HCT116 (cell line): Measurements from ENCODE around the gene PDHA1. TPM values are rescaled to one million over a fixed set of nuclear protein-coding genes. Genes with fewer than 3 reads are reported as not detected.

ENCODE experiments used
- ATAC-seq: fragments of 200-7000 bp; cut with Tn5 transposase; 2 replicates; pipeline ENCODE4 v1.9.1; 2020; ENCODE audit warnings: mild to moderate bottlenecking, moderate library complexity
- BruUV-seq: library from RNA; stranded (reverse); fragments of 400-500 nt; replicated peaks from 2 replicates; lab custom pipeline; 2021; lab: Mats Ljungman, UMichigan
- CTCF ChIA-PET: fragments of 300-600 bp; sonication (Branson Sonifier 250); formaldehyde crosslinking; loops from one replicate; lab custom pipeline; 2021; ENCODE audit warnings: antibody characterized with exemption; lab: Charles Lee
- POLR2A ChIA-PET: fragments of 300-600, 350-600 bp; sonication (Branson Sonifier 250); formaldehyde crosslinking; loops from one replicate; lab custom pipeline; 2021; ENCODE audit warnings: antibody characterized with exemption; lab: Charles Lee
- RAD21 ChIA-PET, 2 experiments: fragments of 300-600 bp; sonication (Branson Sonifier 250); formaldehyde crosslinking; loops; one replicate each; lab custom pipeline; 2023; ENCODE audit warnings: low total read pairs in 2 of 2; ENCODE audit not compliant: uncharacterized antibody in 2 of 2, unreplicated experiment in 2 of 2, low non-redundant PET in 1 of 2; lab: Charles Lee
- DNase-seq: peaks from one replicate; pipeline ENCODE4 v3.0.0-alpha.2; 2010; ENCODE audit warnings: low read depth, low spot score
- H2AFZ ChIP-seq: fragments of 200-600 bp; shearing (Covaris generic), sonication (generic); 2 replicates; pipeline ENCODE4 v1.6.1; 2017; ENCODE audit warnings: low read depth, mixed run types, mixed read lengths, antibody characterized with exemption, low read length; ENCODE audit not compliant: poor library complexity, severe bottlenecking
- H3K27ac ChIP-seq: 2 replicates; pipeline ENCODE4 v1.5.1; 2012; ENCODE audit warnings: low read depth, low read length
- H3K27me3 ChIP-seq: fragments of 200-600 bp; sonication (generic); 2 replicates; pipeline ENCODE4 v1.6.1; 2016; ENCODE audit warnings: mixed run types, low read length, mixed read lengths; ENCODE audit not compliant: insufficient read depth
- H3K36me3 ChIP-seq, 2 experiments: fragments of 200-500 bp in 1 of 2; fragments of 200-600 bp in 1 of 2; sonication (Bioruptor generic) in 1 of 2; sonication (generic) in 1 of 2; 2 replicates each; pipeline versions ENCODE4 v1.5.1 to v1.6.1; 2014 to 2016; ENCODE audit warnings: low read length in 2 of 2, inconsistent platforms in 1 of 2, mixed read lengths in 1 of 2, mixed run types in 1 of 2; ENCODE audit not compliant: insufficient read depth in 2 of 2, control insufficient read depth in 1 of 2
- H3K4me1 ChIP-seq, 2 experiments: fragments of 200-600 bp in 1 of 2; sonication (generic) in 1 of 2; 2 replicates each; pipeline versions ENCODE4 v1.5.1 to v1.6.1; 2012 to 2017; ENCODE audit warnings: low read length in 2 of 2, inconsistent platforms in 1 of 2, mild to moderate bottlenecking in 1 of 2, mixed read lengths in 1 of 2, mixed run types in 1 of 2, moderate library complexity in 1 of 2; ENCODE audit not compliant: insufficient read depth in 2 of 2, control insufficient read depth in 1 of 2
- H3K4me2 ChIP-seq: fragments of 200-600 bp; sonication (generic); 2 replicates; pipeline ENCODE4 v1.6.1; 2017; ENCODE audit warnings: mixed run types, low read length, mixed read lengths
- H3K4me3 ChIP-seq, 2 experiments: fragments of 200-600 bp in 1 of 2; sonication (generic) in 1 of 2; replicated peaks in 1 of 2; 2 replicates each; pipeline ENCODE4 v1.5.1; 2011 to 2016; ENCODE audit warnings: low read length in 2 of 2, control low read depth in 1 of 2, low read depth in 1 of 2, mild to moderate bottlenecking in 1 of 2, mixed read lengths in 1 of 2, mixed run types in 1 of 2
- H3K79me2 ChIP-seq: fragments of 200-600 bp; sonication (generic); 2 replicates; pipeline ENCODE4 v1.6.1; 2017; ENCODE audit warnings: mild to moderate bottlenecking, mixed run types, low read length, moderate library complexity, mixed read lengths; ENCODE audit not compliant: insufficient read depth
- H3K9ac ChIP-seq: fragments of 200-600 bp; sonication (generic); 2 replicates; pipeline ENCODE4 v1.6.1; 2016; ENCODE audit warnings: low read length, mixed read lengths
- H3K9me2 ChIP-seq: fragments of 200-600 bp; sonication (generic), shearing (Covaris generic); 2 replicates; pipeline ENCODE4 v1.6.1; 2017; ENCODE audit warnings: mixed run types, mild to moderate bottlenecking, moderate library complexity; ENCODE audit not compliant: insufficient read depth
- H3K9me3 ChIP-seq, 2 experiments: fragments of 200-500 bp in 1 of 2; fragments of 200-600 bp in 1 of 2; sonication (Bioruptor generic) in 1 of 2; sonication (generic) in 1 of 2; 2 replicates each; pipeline ENCODE4 v1.6.1; 2014 to 2017; ENCODE audit warnings: low read length in 2 of 2, mixed read lengths in 2 of 2, inconsistent platforms in 1 of 2, low read depth in 1 of 2, mild to moderate bottlenecking in 1 of 2, mixed run types in 1 of 2, moderate library complexity in 1 of 2; ENCODE audit not compliant: control insufficient read depth in 1 of 2, insufficient read depth in 1 of 2
- H4K20me1 ChIP-seq: fragments of 200-600 bp; sonication (generic), shearing (Covaris generic); 2 replicates; pipeline ENCODE4 v1.6.1; 2017; ENCODE audit warnings: mixed run types, mild to moderate bottlenecking, moderate library complexity; ENCODE audit not compliant: insufficient read depth
- CBX3 ChIP-seq: IDR thresholded peaks from 2 replicates; pipeline ENCODE4 v1.6.1; 2012; ENCODE audit warnings: low read depth
- CEBPB ChIP-seq: IDR thresholded peaks from 2 replicates; pipeline ENCODE4 v1.6.1; 2012; ENCODE audit warnings: low read depth
- CTCF ChIP-seq, 3 experiments: fragments of 200-600 bp in 1 of 3; sonication (generic) in 1 of 3; IDR thresholded peaks in 2 of 3; conservative IDR thresholded peaks in 1 of 3; 2 replicates each; pipeline ENCODE4 v1.5.1; 2012 to 2017; ENCODE audit warnings: low read depth in 2 of 3, low read length in 2 of 3, antibody characterized with exemption in 1 of 3, borderline replicate concordance in 1 of 3, control low read depth in 1 of 3, mild to moderate bottlenecking in 1 of 3, mixed read lengths in 1 of 3, mixed run types in 1 of 3, moderate library complexity in 1 of 3; ENCODE audit not compliant: insufficient read depth in 1 of 3
- EZH2phosphoT487 ChIP-seq: fragments of 200-600 bp; IDR thresholded peaks from 2 replicates; pipeline ENCODE4 v1.6.1; 2018; ENCODE audit warnings: antibody characterized with exemption, borderline replicate concordance
- POLR2AphosphoS5 ChIP-seq: IDR thresholded peaks from 2 replicates; pipeline ENCODE4 v1.6.1; 2011; ENCODE audit warnings: mild to moderate bottlenecking, low read depth, low read length, moderate library complexity
- RAD21 ChIP-seq: IDR thresholded peaks from 2 replicates; pipeline ENCODE4 v1.6.1; 2012; ENCODE audit warnings: low read depth, mild to moderate bottlenecking
- YY1 ChIP-seq: IDR thresholded peaks from 2 replicates; pipeline ENCODE4 v1.6.1; 2011; ENCODE audit warnings: low read length, low read depth, moderate library complexity, mild to moderate bottlenecking; ENCODE audit not compliant: insufficient replicate concordance; ENCODE audit errors: extremely low read depth
- intact Hi-C: fragments of 100-400 bp; cut with micrococcal nuclease; formaldehyde crosslinking; loops from 2 replicates; pipeline ENCODE4 v1.10.0; 2022
- total RNA-seq: library from RNA; stranded (reverse); gene quantifications from one replicate; pipeline ENCODE4 v1.2.1, GENCODE V29; 2021; ENCODE audit not compliant: unreplicated experiment
- TF ChIP-seq, protein P1 (sequence below): IDR thresholded peaks from 2 replicates; pipeline ENCODE4 v1.6.1; 2012

PDHA1 gene
- total RNA-seq, 1 experiment from 2014 or later, result 195 TPM

GRCh38 chrX:19372170-19372546 lies 28.4 kb downstream of the PDHA1 start:
- intact Hi-C loops, result loop anchor here (5.0 kb wide), 1 partner anchor 160 kb away; no protein-coding TSS in a partner anchor
- Histone ChIP-seq H3K4me2 (no peak overlapping the region), H3K4me1 (no peaks in the 10 kb centered on the region), H3K4me3 (no peak overlapping the region), H3K9me3 (no peaks in the 10 kb centered on the region), H3K27ac (no peak overlapping the region), H3K9me2 (no peaks in the 10 kb centered on the region), H3K9ac (no peak overlapping the region), H3K79me2 (no peaks in the 10 kb centered on the region), H2AFZ (no peak overlapping the region), H3K36me3 (no peaks in the 10 kb centered on the region), H4K20me1 (no peaks in the 10 kb centered on the region), H3K27me3 (no peaks in the 10 kb centered on the region)
- TF ChIP-seq RAD21, result peak; percentile 80
- no peak for TF ChIP-seq CEBPB
- peak; percentile 60 to 67 (median 66); a peak in 5 of 6 replicates for TF ChIP-seq CTCF (IDR thresholded peaks at IDR 0.05 in 2 of 3, conservative IDR thresholded peaks at IDR 0.05 in 1 of 3; ENCODE audit: borderline replicate concordance in 1 of 3, insufficient read depth in 1 of 3, low read depth in 2 of 3, low read length in 2 of 3)
- ChIA-PET CTCF (interaction anchor here (0.8 to 1.6 kb wide), 5 partner anchors 10 to 516 kb away, joined by 3 to 6 read pairs (median 3); no protein-coding TSS in a partner anchor), RAD21 (no interaction called here), POLR2A (no interaction called here)
- DNase-seq (peak; percentile 15), ATAC-seq (peak; percentile 83)
- no TSS peak for BruUV-seq

DNA sequence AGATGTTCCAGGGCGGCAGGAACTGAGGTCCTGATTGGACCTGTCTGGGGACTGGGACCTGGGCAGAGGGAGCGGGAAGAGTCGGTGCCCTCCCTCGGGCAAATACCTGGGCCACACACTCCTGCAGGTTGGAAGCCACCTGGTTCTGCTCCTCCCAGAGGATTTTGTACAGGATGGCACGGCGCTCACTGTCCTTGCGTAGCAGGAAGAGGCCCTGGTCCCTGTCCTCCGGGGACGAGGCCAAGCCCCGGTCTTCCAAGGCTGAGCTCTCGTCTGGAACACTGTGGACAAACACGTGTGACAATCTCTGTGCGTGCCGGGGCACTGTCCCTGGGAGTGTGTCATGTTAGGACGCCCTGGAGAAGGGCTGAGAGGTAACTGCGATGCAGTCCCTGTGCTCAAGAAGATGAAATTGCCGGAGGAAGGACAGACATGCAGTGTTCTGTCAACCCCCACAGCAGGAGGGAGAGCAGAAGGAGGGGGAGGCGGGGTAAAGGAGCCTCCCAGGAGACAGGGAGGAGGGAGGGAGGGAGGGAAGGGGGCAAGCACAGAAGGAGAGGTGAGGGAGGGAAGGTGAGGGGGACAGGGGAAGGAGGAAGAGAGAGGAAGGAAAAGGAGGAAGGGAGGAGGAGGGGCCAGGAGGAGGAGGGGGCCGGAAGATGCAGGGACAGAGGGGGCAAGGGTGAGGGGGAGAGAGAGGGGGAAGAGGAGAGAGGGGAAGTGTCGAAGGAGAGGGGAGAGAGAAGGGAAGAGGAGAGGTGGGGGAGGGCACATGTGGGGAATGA lies 29.0 kb downstream of the PDHA1 start:
- Histone ChIP-seq H3K4me3 (no peak overlapping the region), H3K9me2 (no peaks in the 10 kb centered on the region), H3K27ac (no peak overlapping the region), H3K79me2 (no peaks in the 10 kb centered on the region), H2AFZ (no peak overlapping the region), H3K9ac (no peak overlapping the region), H3K9me3 (no peaks in the 10 kb centered on the region), H3K4me1 (no peaks in the 10 kb centered on the region), H3K27me3 (no peaks in the 10 kb centered on the region), H3K36me3 (no peaks in the 10 kb centered on the region), H4K20me1 (no peaks in the 10 kb centered on the region), H3K4me2 (no peak overlapping the region)
- ATAC-seq, result peak; percentile 44
- TF ChIP-seq CTCF (IDR thresholded peaks at IDR 0.05 in 2 of 3, conservative IDR thresholded peaks at IDR 0.05 in 1 of 3; ENCODE audit: borderline replicate concordance in 1 of 3, insufficient read depth in 1 of 3, low read depth in 2 of 3, low read length in 2 of 3) (no peak), EZH2phosphoT487 (no peak), YY1 (no peak), CEBPB (no peak), POLR2AphosphoS5 (no peak), CBX3 (no peak), RAD21 (no peak)
- TF ChIP-seq, protein P1, sequence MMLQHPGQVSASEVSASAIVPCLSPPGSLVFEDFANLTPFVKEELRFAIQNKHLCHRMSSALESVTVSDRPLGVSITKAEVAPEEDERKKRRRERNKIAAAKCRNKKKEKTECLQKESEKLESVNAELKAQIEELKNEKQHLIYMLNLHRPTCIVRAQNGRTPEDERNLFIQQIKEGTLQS, result no peak
- intact Hi-C loops, result loop anchor here (5.0 kb wide), 1 partner anchor 160 kb away; no protein-coding TSS in a partner anchor
- ChIA-PET CTCF (interaction anchor here (1.1 to 1.6 kb wide), 4 partner anchors 10 to 221 kb away, joined by 3 to 6 read pairs (median 4); no protein-coding TSS in a partner anchor), POLR2A (no interaction called here), RAD21 (no interaction called here)
- no TSS peak for BruUV-seq
- no peak for DNase-seq
